NOMO-1 treated with DMSO at 0.1 percent for 48 hours (cell line): ENCODE data around the gene TRDN.

Experiments
- DNase-seq: peaks from one replicate; lab custom pipeline; 2025; ENCODE audit not compliant: unreplicated experiment; lab: John Stamatoyannopoulos, UW

Gene TRDN

GRCh38 chr6:123418071-123418470 is 218.7 kb downstream of the TRDN start:
- no peak for DNase-seq

- DNase-seq: no peak
Measured at GRCh38 chr6:123417535-123417934, 219.2 kb downstream of the TRDN start.

GRCh38 chr6:123415844-123416468 is 220.8 kb downstream of the TRDN start:
- peak; percentile 30 for DNase-seq

GRCh38 chr6:123404975-123405374 is 231.8 kb downstream of the TRDN start:
- no peak for DNase-seq

GRCh38 chr6:123402052-123402451 is 234.7 kb downstream of the TRDN start:
- no peak for DNase-seq

GRCh38 chr6:123398072-123398471 is 238.7 kb downstream of the TRDN start:
- DNase-seq: no peak

GRCh38 chr6:123393331-123393730 is 243.4 kb downstream of the TRDN start:
- peak; percentile 21 for DNase-seq

GRCh38 chr6:123383718-123384117 is 253.0 kb downstream of the TRDN start:
- DNase-seq: no peak

GRCh38 chr6:123380257-123380656 is 256.5 kb downstream of the TRDN start:
- no peak for DNase-seq

- no peak for DNase-seq
Measured at GRCh38 chr6:123372737-123373136, 264.0 kb downstream of the TRDN start.

- no peak for DNase-seq
Measured at GRCh38 chr6:123363912-123364311, 272.8 kb downstream of the TRDN start.

GRCh38 chr6:123360359-123360758 is 276.4 kb downstream of the TRDN start:
- no peak for DNase-seq

GRCh38 chr6:123352705-123353104 is 284.0 kb downstream of the TRDN start:
- no peak for DNase-seq

GRCh38 chr6:123352279-123352678 is 284.5 kb downstream of the TRDN start:
- no peak for DNase-seq

- no peak for DNase-seq
Measured at GRCh38 chr6:123343836-123344235, 292.9 kb downstream of the TRDN start.

- no peak for DNase-seq
Measured at GRCh38 chr6:123338394-123338793, 298.4 kb downstream of the TRDN start.

GRCh38 chr6:123333000-123333756 is 303.6 kb downstream of the TRDN start:
- DNase-seq: no peak

GRCh38 chr6:123332070-123332469 is 304.7 kb downstream of the TRDN start:
- no peak for DNase-seq

GRCh38 chr6:123329337-123329736 is 307.4 kb downstream of the TRDN start:
- no peak for DNase-seq

- DNase-seq: no peak
Measured at GRCh38 chr6:123323452-123324329, 313.1 kb downstream of the TRDN start.

- no peak for DNase-seq
Measured at GRCh38 chr6:123321020-123321419, 315.7 kb downstream of the TRDN start.
